OCI-LY3 (cell line): Measurements from ENCODE around the gene CELF4.

Experiments
- EZH2phosphoT487 ChIP-seq: fragments of 200-600 bp; shearing (Covaris generic); IDR thresholded peaks from 2 replicates; pipeline ENCODE4 v1.6.1; 2018; ENCODE audit warnings: antibody characterized with exemption, mixed run types, low read depth
- TF ChIP-seq, protein P1 (sequence below): fragments of 200-600, 300-600 bp; sonication (generic); IDR thresholded peaks from 2 replicates; pipeline ENCODE4 v1.5.1; 2014; ENCODE audit warnings: antibody characterized with exemption, low read length, low read depth

- TF ChIP-seq, protein P1, sequence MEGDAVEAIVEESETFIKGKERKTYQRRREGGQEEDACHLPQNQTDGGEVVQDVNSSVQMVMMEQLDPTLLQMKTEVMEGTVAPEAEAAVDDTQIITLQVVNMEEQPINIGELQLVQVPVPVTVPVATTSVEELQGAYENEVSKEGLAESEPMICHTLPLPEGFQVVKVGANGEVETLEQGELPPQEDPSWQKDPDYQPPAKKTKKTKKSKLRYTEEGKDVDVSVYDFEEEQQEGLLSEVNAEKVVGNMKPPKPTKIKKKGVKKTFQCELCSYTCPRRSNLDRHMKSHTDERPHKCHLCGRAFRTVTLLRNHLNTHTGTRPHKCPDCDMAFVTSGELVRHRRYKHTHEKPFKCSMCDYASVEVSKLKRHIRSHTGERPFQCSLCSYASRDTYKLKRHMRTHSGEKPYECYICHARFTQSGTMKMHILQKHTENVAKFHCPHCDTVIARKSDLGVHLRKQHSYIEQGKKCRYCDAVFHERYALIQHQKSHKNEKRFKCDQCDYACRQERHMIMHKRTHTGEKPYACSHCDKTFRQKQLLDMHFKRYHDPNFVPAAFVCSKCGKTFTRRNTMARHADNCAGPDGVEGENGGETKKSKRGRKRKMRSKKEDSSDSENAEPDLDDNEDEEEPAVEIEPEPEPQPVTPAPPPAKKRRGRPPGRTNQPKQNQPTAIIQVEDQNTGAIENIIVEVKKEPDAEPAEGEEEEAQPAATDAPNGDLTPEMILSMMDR: no peak
- no peak for TF ChIP-seq EZH2phosphoT487
Measured at GRCh38 chr18:37561986-37562385, 3.6 kb downstream of the CELF4 start.
